GM19099 (cell line): ENCODE measurements around the gene MUS81.

ENCODE experiments used
- POLR2A ChIP-seq: IDR thresholded peaks from 3 replicates; pipeline ENCODE4 v1.6.1; 2011; ENCODE audit warnings: low read depth; ENCODE audit not compliant: insufficient read length; ENCODE audit errors: extremely low read depth

MUS81 gene

GRCh38 chr11:65854852-65855837, 5.1 kb upstream of the MUS81 start:
- TF ChIP-seq POLR2A = no peak

- TF ChIP-seq POLR2A = no peak
These were observed 4.3 kb upstream of the MUS81 start for GRCh38 chr11:65855927-65856363.

GRCh38 chr11:65856689-65857499, 3.3 kb upstream of the MUS81 start:
- TF ChIP-seq POLR2A = peak; percentile 60

- TF ChIP-seq POLR2A = no peak
These were observed 2.8 kb upstream of the MUS81 start for GRCh38 chr11:65857500-65857852.

GRCh38 chr11:65857853-65858680, 2.2 kb upstream of the MUS81 start, which contains the start of gene CFL1:
Gene CFL1 (minus strand): TSS chr11:65858180. CDS start chr11:65858099, 81 bp downstream.
- peak; percentile 100 for TF ChIP-seq POLR2A

GRCh38 chr11:65858681-65859087, 1.5 kb upstream of the MUS81 start:
- TF ChIP-seq POLR2A = no peak

- TF ChIP-seq POLR2A = peak; percentile 94
These were observed 980 bp upstream of the MUS81 start for GRCh38 chr11:65859095-65859811.

GRCh38 chr11:65859812-65860277, 388 bp upstream of the MUS81 start:
- TF ChIP-seq POLR2A = no peak

GRCh38 chr11:65861165-65861505, 902 bp downstream of the MUS81 start:
- TF ChIP-seq POLR2A = no peak

- no peak for TF ChIP-seq POLR2A
These were observed 1.4 kb downstream of the MUS81 start for GRCh38 chr11:65861533-65862183.

GRCh38 chr11:65862191-65862735, 2.0 kb downstream of the MUS81 start:
- no peak for TF ChIP-seq POLR2A

- TF ChIP-seq POLR2A = no peak
These were observed 3.0 kb downstream of the MUS81 start for GRCh38 chr11:65862941-65863888.
